NCI-H1436 treated with DMSO at 0.1 percent for 48 hours (cell line): Measurements from ENCODE around the gene KPTN.

ENCODE experiments used
- DNase-seq: peaks from one replicate; lab custom pipeline; 2025; lab: John Stamatoyannopoulos, UW

Gene KPTN

DNA sequence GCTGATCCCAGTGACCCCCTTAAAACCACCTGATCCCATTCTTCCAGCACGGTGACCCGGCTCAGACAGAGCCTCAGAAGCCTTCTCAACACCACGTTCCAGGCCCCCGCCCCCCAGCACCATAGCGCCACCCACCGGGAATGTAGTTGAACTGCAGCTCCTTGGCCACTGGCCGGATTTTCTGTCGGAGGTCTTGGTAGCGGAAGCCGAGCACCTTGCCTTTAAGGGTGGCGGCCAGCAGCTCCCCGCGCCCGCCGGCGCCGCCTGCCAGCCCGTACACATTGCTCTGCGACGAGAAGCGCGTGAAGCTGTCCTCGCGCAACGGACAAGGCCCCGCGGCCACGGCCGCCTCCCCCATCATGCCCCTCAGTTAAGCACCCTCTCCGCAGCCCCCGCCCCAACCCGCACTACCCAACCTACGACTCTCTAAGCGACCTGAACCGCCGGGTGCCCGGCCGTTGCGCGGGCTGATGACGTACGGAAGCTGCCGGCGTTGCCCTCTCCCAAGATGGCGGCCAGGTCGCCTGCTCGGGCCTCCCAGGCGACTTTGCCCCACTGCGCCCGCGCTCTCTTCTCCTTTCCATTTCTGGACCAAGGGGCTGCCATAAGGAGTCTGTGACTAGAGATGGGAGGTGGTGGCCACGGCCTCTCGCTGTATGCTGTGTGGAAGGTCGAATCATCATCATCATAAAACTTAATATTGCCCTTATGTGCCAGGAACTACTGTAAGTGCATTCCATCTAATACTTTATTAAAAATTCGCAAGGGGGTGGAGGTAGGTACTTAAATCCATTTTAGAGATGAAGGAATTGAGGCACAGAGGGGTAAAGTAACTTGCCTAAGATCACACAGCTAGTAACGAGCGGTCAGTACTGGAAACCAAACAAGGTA is at the start of gene KPTN:
TSS of gene KPTN (minus strand) at position 420 of the 891 bp plus-strand sequence. CDS start at position 361, 59 bp downstream.
- peak; percentile 42 for DNase-seq

DNA sequence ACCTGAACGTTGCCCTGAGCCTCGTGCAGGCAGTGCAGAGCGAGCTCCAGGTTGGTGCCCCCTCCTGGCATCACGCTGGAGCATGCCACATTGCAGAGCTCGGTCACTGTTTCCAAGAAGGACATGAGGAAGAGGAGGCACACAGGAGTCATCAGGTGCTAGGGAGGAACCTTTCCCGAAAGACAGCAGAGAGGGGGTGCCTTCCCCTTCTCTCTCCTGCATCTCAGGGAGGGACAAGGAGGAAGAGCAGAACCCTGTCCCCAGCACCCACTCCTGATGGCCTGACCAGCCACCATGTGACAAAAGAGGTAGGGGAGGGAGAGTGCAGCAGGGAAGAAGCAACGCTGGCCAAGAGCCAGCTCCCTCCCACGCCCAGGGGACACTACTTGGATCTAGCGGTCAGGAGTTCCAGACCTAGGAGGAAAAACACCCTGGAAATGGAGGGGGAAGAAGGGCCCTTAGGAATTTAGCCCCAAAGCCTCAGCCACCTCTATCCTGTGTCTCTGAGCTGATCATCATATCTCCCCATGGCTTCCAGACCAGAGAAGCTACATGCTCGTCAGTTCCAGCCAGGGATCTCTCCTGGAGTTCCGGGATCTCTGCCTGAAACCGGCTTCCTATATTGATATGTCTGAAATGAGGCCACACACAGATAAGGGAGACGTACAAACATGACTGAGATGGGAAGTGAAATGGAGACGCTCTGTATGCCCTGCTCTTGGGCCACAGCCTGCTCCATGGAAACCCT is 47.8 kb upstream of the KPTN start:
- no peak for DNase-seq

DNA sequence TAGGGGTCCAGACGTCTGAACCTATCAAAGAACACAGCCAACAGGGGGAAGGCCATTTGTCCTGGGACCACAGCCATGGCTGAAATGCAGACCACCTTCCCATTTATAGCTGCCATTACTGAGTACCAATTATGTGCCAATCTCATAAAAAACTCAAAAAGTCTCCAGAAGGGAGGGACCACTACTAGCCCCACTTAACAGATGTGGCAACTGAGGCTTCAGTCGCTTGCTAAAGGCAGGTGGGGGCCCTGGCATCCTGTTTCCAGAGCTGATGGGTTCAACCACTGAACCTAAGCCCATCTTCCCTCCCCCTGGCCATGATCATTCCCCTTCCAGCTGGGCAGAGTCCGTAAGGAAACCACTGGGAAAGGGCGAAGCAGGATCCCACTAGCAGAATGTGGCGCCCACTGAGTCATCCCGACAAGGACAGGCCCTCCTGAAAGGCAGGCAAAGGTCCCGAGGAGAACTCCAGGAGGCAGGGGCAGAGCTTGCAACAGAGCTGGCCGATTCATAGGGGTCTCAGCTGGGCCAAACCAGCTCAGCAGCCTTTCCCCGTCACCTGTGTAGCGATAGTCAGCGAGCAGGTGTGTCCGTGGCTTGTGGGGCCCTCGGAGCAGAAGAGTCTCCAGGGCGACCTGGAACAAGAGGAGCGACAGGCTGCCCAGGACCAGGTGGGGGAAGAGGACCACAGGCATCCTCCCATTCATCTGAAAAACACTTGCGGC is 45.2 kb upstream of the KPTN start:
- no peak for DNase-seq

DNA sequence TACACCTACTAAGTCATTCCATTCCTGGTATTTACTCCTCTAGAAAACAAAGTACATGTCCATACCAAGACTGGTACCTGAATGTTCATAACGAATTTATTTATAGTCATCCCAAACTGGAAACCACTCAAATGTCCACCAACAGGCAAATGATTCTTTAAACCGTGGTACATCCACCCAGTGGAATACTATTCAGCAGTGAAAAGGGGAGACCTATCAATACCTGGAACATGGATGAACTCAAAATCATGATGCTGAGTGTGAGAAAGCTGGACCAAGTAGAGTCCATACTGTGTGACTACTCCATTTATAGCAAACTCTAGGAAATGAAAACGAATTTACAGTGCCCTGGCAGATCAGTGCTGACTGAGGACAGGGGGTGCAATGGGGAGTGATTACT is 42.8 kb upstream of the KPTN start:
- no peak for DNase-seq

DNA sequence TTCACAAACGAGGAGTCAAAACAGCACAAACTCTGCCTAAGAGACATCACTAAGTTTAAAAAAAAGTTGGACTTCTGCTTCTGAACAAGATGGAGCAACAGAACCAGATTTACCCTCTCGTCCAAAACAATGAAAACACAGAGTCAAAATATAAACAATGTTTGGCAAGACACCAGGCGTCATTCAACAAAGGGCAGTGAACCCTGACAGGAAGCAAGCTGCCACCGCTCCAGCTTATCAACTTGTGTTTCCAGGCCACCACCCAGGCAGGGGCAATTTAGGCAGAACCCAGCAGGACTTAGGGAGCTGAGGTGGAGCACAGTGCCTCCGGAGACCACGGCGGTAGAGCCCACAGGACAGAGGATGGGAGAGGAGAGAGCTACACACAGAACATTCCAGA is 39.5 kb upstream of the KPTN start:
- DNase-seq, result no peak

DNA sequence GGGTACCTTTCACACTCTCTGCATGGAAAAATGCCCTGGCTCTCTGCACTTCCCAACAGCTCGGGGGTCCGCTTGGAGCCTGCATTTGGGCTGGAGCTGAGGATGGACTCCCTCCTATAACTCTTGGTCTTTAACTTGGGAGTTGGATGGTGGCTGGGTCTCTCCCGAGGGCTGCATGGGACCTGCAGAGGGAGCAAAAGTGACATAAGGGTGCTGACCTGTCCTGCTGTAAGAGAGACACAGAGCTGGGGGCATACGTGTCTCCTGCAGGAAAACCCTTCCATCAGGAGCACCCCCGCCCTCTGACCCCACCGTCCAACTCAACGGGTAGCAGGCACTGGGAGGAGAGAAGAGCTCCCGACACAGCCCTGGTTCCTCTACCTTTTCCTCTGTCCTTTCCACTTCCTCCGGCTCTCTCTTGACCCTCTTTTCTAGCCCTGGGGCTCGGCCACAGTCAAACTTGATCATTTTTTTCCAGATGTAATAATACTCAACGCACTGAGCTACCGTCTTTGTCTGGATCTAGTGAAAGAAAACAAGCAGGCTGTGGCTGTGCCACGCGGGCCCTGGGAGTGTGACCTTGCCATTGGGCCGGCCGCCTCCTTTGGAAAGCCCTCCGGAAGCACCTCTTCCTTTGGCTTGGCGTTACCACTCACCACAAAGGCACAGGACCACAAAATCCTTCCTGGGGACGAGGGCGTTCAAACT is 37.6 kb upstream of the KPTN start:
- no peak for DNase-seq

DNA sequence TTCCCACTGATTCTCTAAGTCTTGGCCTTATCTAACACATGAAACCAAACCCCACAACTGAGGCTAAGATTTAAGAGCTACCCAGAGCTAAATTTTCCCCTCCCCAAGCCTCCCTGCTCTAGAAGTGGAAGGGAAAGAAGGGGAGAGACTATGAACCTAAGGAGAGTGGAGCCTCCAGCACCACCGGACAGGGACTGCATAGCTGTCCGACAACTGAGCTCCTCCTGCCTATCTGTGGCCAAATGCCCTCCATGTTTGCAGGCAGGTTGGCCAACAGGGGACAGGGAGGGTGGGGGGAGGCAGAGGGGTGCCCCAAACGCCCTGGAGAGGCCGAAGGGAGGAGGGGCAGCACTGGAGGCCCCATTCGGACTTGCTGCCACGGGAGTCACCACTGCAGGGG is 36.8 kb upstream of the KPTN start:
- no peak for DNase-seq

DNA sequence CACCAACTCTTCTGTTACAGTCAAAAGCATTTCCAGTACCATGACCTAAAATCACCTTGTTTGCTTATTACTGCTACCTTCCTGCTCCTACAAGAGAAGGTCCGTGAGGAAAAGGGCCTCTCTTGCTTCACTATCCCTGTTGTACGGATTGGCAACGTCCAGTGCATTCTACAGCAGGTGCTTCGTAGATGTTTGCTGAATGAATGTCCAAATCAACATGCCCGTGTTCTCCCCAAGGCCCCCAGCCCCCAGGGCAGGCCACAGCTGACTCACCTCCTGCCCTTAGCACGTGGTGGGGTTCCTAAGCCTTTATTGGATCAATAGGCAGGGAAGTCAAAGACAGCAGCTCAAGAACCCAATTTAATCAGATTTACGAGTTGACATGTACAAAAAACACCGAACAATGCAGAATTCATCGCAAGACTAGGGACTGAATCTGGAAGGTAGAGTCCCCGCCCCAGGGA is 36.4 kb upstream of the KPTN start:
- DNase-seq, result no peak

DNA sequence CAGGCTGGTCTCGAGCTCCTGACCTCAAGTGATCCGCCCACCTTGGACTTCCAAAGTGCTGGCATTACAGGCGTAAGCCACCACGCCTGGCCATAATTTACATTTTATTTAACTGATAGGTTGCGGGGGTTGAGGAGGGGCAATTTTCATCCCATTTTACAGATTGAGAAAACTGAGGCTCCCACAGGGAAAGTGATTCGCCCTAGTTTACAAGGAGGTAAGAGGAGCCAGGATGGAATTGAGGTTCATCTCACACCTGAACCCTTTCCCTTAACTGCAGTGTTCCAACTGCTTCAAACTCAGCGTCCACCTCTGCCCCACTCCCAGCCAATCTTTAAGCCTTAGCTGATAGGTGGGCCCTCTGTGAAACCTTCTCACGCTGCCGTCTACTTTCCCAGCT is 34.8 kb upstream of the KPTN start:
- DNase-seq, result no peak

DNA sequence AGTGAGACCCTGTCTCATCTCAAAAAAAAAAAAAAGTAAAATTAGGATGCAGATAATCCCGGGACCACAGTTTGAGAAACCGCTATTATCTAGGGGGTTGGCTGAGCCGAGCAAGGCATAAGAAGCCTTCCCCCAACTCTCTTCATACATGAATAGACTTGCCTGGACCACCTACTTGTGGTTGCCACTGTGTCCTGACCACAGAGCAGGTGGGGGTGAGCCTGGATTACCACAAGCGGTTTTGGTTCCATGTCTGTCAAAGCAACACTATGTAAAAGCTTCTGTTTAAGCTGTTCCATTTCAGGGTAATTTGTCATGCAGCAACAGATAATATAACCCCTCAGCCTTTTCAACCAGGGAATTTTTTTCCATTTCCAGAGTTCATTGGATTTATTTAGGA is 34.1 kb upstream of the KPTN start:
- no peak for DNase-seq

DNA sequence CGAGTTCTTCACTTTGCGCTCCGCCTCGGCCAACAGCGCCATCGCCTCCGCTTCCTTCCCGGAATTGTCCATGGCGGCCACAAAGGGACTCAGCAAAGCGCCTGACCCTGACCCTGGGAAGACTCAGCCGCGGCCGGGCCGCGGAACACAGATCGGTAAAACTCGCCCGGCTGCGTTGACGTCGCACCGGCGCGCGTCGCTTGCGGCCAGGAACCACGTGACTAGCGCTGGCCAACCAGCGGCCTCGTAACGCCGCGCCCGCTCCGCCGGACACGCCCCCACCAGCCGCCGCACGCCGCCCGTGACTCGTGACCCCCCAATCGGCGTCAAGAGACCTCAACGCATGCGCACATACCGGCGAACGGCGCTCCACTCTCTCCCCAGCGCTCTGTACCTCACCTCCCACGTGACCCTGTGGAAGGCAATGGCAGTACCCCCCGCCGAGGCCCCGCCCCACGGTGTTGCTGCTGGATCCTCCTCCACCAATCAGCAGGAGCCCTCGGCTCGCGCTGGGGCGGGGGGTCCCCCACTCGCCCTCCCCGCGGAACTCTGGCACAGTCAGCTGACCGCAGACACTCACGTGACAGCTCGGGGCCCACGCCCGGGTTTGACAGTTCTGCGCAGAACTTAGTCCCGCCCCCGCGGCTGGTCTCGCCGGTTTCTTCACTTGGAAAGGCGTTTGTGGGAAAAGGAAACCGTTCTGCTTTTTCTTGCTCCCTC is 31.0 kb upstream of the KPTN start, which contains the start of gene NAPA:
TSS of gene NAPA (minus strand) at position 195 of the 720 bp plus-strand sequence. CDS start at position 72, 123 bp downstream.
- DNase-seq, result peak; percentile 96

DNA sequence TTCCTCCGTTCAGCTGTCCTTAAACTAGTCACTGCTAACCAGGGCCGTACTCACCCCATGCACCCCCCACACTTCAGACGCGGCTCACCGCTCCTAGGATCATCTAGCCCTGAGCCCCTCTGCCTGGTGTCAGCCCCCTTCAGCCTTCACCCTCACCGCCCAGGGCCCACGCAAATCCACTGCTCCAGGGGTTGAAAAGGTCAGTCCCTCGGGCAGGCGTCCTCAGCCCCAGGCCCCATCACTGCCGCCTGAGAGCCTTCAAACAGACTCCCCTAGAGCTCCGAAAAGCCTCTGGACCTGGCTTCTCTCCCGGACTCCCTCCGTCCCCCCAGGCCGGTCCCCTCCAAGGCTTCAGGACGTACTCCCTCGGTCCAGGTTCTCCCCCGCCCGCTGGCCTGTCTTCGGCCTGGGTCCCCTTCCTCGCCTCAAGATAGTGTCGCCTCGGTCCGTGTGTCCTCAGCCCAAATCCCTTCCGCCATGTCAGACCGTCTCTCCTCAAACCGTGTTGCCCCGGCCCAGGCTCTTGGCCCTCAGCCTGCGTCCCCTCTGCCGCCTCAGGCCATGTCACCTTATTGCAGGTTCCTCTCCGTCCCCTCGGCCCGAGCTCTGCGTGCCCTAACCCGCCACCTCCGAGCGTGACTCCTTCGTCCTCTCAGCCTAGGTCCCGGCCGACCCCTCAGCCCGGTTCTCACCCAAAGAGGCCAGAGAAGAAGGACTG is 30.3 kb upstream of the KPTN start:
- no peak for DNase-seq

DNA sequence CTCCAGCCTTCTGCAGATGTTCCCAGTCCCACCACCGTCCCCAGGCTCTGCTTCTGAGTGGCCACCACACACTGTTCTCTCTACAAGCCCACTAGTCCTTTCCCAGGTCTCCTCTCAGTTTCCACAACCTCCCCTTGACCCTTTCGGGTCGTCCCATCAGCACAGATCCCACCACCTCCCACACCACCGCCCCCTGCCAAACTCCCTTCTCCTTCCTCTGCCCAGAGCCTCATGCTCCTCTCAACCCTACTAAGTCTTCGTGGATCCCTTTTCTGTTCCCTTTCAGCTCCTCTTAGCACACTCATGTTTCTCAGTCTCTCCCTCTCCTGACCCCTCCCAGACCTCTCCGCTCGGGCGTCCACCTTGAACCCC is 28.9 kb upstream of the KPTN start:
- DNase-seq, result no peak

DNA sequence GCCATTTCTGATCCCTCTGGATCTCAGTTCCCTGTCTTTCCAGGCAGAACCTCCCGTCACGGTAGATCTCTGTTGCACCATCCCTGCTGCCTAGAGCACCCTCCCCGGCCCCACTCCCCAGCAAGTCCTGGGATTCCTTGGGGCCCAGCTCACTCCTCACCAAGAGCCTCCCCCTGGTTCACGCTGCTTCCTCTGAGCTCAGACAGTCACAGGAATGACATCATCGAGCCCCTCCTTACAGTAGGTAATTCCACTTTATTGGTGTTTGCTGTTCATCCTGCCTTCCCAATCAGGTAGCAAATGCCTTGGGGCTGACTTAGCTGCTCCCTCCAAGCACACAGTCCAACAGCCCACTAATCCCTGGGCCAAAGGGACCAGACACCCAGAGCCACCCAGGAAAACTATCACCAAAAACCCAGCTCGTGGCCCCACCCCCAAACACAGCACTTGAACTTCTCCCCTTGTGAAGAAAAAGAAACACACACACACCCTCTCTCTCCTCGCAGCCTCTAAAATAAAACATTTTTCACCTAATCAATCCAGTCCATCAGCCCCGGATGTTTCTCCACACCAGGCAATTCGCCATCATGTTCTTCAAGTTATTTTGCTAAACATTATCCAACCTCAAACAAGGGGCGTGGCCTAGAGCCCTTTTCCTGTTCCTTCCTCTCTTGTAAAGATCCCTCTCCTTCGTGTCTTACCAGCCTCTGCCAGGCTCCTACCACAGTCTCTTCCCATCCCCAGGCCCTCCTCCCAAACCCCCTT is 28.3 kb upstream of the KPTN start:
- DNase-seq, result no peak

DNA sequence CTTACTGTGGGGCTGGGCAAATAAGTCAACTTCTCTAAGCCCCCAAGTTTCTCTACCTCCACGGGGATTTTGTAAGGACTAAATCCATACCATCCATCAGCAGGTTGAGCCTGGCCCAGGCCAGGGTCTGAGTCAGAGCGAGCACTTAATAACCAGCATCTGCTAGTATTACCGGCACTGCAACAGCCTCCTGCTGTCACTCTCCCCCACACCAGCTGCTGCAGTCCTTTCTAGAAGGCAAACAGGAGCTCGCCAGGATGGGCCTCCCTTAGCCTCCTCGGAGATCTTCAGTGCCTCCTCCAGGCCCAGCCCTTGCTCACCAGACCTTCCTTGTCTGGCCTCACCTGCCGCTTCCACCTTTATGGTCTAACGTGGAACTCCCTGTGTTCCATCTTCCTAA is 27.7 kb upstream of the KPTN start:
- no peak for DNase-seq

DNA sequence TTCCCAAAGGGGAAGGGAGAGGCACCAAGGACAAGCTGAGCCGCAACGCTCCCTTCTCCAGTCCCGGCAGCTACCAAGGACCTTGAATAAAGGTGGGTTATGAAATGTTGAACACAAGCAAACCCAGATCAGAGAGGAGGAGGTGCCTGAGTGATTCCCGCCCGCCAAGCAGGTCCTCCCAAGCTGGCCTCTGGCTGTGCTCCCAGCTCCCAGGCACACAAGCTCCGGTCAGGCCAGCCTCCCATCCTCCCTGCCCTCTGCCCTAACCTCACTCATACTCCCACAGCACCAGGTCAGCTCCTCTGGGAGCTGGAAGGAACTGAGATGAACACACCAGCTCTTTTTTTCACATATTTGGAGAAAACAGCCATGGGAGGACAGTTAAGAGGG is 27.1 kb upstream of the KPTN start:
- DNase-seq, result no peak

DNA sequence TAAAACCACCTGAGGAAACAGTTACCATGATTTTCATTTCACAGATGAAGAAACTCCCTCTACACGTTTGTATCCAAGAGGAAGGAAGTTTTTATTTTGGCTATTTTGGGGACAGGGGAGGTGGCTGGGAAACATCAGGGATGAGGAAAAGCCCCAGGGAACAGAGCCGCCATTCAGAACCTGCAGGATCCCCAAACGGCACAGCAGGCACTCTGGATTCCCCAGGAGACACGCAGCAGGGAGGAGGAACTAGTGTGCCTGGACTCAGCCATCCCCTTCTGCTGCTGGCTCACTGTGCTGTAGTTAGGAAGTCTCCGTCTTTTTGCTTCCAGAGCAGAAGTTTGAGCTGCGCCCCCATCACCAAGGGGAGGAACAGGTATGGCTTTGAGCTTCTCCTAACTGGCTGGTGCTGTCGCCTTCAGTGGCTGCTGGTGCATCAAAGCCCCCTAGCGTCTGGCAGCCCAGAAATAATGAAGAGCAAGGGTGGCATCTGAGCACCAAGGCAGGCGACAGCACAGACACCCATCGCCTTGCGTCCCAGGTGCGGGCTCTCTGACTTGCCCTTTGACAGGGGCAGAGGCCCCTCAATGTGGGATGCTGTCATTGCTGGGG is 26.6 kb upstream of the KPTN start:
- no peak for DNase-seq

DNA sequence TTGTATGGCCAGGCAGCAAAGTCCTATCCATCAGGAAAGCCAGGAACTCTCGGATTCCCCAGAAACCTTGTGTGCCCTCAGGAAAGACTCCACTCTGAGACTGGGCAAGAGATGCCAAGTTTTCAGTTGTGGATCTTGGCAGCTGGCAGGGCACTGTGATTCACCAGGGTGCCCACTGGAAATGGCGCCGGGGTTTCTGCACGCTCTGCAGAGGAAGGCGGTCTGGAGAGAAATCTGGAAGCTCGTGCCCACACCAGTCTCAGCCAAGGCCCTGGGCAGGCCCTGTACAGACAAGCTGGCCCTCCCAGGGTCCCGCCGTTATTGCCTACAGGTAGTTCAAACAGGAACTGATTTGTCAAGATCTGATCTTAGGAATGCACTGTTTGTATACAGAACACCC is 26.0 kb upstream of the KPTN start:
- DNase-seq, result no peak

DNA sequence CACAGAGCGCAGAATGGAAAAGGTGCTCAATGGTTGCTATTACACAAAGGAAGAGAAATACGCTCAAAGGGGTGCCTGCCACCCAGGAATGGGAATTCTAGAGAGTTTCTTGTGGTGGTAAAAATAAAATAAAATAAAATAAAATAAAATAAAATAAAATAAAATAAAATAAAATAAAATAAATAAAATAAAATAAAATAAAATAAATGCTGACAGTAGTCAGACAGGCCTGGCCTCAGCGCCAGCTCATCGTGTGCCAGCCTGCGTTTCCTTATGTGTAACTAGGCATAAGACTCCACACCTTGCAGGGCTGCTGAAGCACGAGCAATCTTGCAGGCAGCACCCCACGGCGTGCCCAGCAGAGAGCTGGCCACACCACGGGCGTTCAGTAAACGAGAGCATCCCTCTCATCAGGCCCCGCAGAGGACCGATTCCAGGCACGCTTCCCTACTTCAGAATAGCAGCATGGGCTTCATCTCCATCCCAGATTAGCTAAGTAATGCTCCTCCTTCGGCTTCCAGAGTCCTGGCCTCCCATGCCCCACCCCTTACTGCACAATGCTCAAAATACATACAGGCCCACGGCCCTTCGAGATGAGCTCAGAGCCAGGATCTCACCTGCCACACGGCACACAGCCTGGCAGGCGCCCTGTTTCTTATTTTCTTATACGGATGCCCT is 25.3 kb upstream of the KPTN start:
- no peak for DNase-seq
